Erythroblast (primary cell): ENCODE measurements around the gene ZC3H12D.

Experiments used
- DNase-seq, 2 experiments: peaks; one replicate each; lab custom pipeline; 2025; lab: John Stamatoyannopoulos, UW
- GATA1 ChIP-seq: IDR thresholded peaks from 2 replicates; pipeline ENCODE4 v1.6.1; 2011; ENCODE audit warnings: low read depth, mild to moderate bottlenecking, control low read depth, low read length, moderate library complexity
- POLR2A ChIP-seq: IDR thresholded peaks from 2 replicates; pipeline ENCODE4 v1.6.1; 2011; ENCODE audit warnings: mild to moderate bottlenecking, low read length

The ZC3H12D gene

GRCh38 chr6:149493761-149494320, 9.0 kb upstream of the ZC3H12D start:
- DNase-seq = no peak
- TF ChIP-seq POLR2A = no peak
- TF ChIP-seq GATA1 = no peak

GRCh38 chr6:149492798-149493343, 8.1 kb upstream of the ZC3H12D start:
- no peak for TF ChIP-seq POLR2A
- DNase-seq = no peak

- no peak for TF ChIP-seq GATA1
- TF ChIP-seq POLR2A = no peak
- no peak for DNase-seq
These were observed 5.2 kb upstream of the ZC3H12D start for GRCh38 chr6:149489967-149490366.

GRCh38 chr6:149488815-149489214, 4.0 kb upstream of the ZC3H12D start:
- TF ChIP-seq GATA1 = no peak
- TF ChIP-seq POLR2A = no peak
- DNase-seq = no peak

GRCh38 chr6:149487316-149487715, 2.5 kb upstream of the ZC3H12D start:
- no peak for TF ChIP-seq GATA1
- no peak for TF ChIP-seq POLR2A
- DNase-seq = no peak

GRCh38 chr6:149483849-149484655, 762 bp downstream of the ZC3H12D start:
- no peak for DNase-seq
- TF ChIP-seq POLR2A (no peak), GATA1 (no peak)

- no peak for TF ChIP-seq GATA1
- no peak for TF ChIP-seq POLR2A
- DNase-seq = no peak
These were observed 1.5 kb downstream of the ZC3H12D start for GRCh38 chr6:149483334-149483725.

- peak in 1 of 2 experiments; percentile 6 for DNase-seq
- TF ChIP-seq POLR2A = no peak
- TF ChIP-seq GATA1 = no peak
These were observed 2.1 kb downstream of the ZC3H12D start for GRCh38 chr6:149482545-149483333.

- no peak for DNase-seq
- TF ChIP-seq GATA1 = no peak
These were observed 4.1 kb downstream of the ZC3H12D start for GRCh38 chr6:149480502-149481280.

- TF ChIP-seq GATA1 (no peak), POLR2A (no peak)
- DNase-seq = no peak
These were observed 6.0 kb downstream of the ZC3H12D start for GRCh38 chr6:149478631-149479314.

GRCh38 chr6:149477544-149477943, 7.3 kb downstream of the ZC3H12D start:
- no peak for TF ChIP-seq POLR2A
- TF ChIP-seq GATA1 = no peak
- no peak for DNase-seq

GRCh38 chr6:149476789-149477455, 7.9 kb downstream of the ZC3H12D start:
- no peak for DNase-seq
- TF ChIP-seq POLR2A = no peak
- no peak for TF ChIP-seq GATA1
